Measurements from ENCODE around the gene MTPN.

Gene MTPN

GRCh38 chr7:136000288-136000913 lies 23.2 kb upstream of the MTPN start:
- no peak overlapping the region for H3K4me3 ChIP-seq (ENCODE audit: low read length)
- TF ChIP-seq, protein P1, sequence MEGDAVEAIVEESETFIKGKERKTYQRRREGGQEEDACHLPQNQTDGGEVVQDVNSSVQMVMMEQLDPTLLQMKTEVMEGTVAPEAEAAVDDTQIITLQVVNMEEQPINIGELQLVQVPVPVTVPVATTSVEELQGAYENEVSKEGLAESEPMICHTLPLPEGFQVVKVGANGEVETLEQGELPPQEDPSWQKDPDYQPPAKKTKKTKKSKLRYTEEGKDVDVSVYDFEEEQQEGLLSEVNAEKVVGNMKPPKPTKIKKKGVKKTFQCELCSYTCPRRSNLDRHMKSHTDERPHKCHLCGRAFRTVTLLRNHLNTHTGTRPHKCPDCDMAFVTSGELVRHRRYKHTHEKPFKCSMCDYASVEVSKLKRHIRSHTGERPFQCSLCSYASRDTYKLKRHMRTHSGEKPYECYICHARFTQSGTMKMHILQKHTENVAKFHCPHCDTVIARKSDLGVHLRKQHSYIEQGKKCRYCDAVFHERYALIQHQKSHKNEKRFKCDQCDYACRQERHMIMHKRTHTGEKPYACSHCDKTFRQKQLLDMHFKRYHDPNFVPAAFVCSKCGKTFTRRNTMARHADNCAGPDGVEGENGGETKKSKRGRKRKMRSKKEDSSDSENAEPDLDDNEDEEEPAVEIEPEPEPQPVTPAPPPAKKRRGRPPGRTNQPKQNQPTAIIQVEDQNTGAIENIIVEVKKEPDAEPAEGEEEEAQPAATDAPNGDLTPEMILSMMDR (IDR thresholded peaks at IDR 0.05; ENCODE audit: insufficient read depth, low read depth, low read length, missing control alignments) = no peak
- peak; percentile 54 for DNase-seq (ENCODE audit: low read depth)

- H3K4me3 ChIP-seq (ENCODE audit: low read length) = no peak overlapping the region
- DNase-seq (ENCODE audit: low read depth) = peak; percentile 44
- TF ChIP-seq, protein P1 (IDR thresholded peaks at IDR 0.05; ENCODE audit: insufficient read depth, low read depth, low read length, missing control alignments) = no peak
These were observed 20.9 kb upstream of the MTPN start for GRCh38 chr7:135998081-135998480.

DNA sequence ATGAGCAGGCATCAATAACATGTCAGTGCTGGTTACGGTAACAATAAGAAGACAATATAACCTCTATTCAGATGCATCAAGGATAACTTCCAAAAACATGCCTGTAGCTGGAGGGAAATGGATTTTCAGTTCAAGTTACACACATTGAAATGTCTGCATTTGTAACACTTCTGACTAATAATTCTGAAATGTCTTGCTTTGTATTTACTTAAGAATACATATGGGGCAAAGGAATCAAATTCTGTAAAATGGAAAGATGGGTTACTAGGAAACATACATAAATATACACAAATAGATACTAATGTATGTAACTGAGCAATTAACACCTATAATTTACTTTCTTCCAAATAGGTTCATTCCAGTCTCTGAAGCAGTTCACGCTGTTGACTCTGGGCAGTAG lies 18.6 kb upstream of the MTPN start:
- peak; percentile 34 for DNase-seq (ENCODE audit: low read depth)
- TF ChIP-seq, protein P1 (IDR thresholded peaks at IDR 0.05; ENCODE audit: insufficient read depth, low read depth, low read length, missing control alignments) = no peak

GRCh38 chr7:135994466-135995205 lies 17.5 kb upstream of the MTPN start:
- TF ChIP-seq, protein P1 (IDR thresholded peaks at IDR 0.05; ENCODE audit: insufficient read depth, low read depth, low read length, missing control alignments) = no peak
- H3K4me3 ChIP-seq (ENCODE audit: low read length) = no peak overlapping the region
- peak; percentile 78 for DNase-seq (ENCODE audit: low read depth)

More for the DNA sequence above, 18.6 kb upstream of the MTPN start:
- no peak overlapping the region for H3K4me3 ChIP-seq (ENCODE audit: low read length)

DNA sequence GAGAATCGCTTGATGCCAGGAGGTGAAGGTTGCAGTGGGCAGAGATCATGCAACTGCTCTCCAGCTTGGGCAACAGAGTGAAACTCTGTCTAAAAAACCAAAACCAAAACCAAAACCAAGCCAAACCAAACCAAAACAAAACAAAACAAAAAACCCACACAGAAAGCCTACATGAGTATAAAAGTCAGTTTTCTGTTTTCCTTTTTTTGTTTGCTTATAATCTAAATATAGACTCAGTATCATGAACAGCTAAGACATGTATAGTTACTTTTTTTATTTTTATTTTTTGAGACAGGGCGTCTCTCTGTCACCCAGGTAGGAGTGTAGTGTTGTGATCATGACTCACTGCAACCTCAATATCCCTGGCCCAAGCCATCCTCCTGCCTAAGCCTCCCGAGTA lies 16.8 kb upstream of the MTPN start:
- no peak for DNase-seq (ENCODE audit: low read depth)
- TF ChIP-seq, protein P1 (IDR thresholded peaks at IDR 0.05; ENCODE audit: insufficient read depth, low read depth, low read length, missing control alignments) = no peak

GRCh38 chr7:135991906-135992305 lies 14.7 kb upstream of the MTPN start:
- DNase-seq (ENCODE audit: low read depth) = no peak
- H3K4me3 ChIP-seq (ENCODE audit: low read length) = no peak overlapping the region
- TF ChIP-seq, protein P1 (IDR thresholded peaks at IDR 0.05; ENCODE audit: insufficient read depth, low read depth, low read length, missing control alignments) = no peak

More for the DNA sequence above, 16.8 kb upstream of the MTPN start:
- no peak overlapping the region for H3K4me3 ChIP-seq (ENCODE audit: low read length)

Measured in epithelial cell of esophagus (primary cell).